A673 (cell line): ENCODE measurements around the gene TWF2. TPM values are rescaled to one million over a fixed set of nuclear protein-coding genes. Genes with fewer than 3 reads are reported as not detected.

Experiments
- BruUV-seq: library from RNA; stranded (reverse); fragments of 400-500 nt; replicated peaks from 2 replicates; lab custom pipeline; 2021; lab: Mats Ljungman, UMichigan
- CTCF ChIA-PET: fragments of 300-600 bp; sonication (Branson Sonifier 250); formaldehyde crosslinking; loops from one replicate; lab custom pipeline; 2022; ENCODE audit warnings: antibody characterized with exemption; lab: Charles Lee
- POLR2A ChIA-PET: fragments of 300-600 bp; sonication (Branson Sonifier 250); formaldehyde crosslinking; loops from one replicate; lab custom pipeline; 2022; ENCODE audit warnings: antibody characterized with exemption; ENCODE audit not compliant: low non-redundant PET; lab: Charles Lee
- DNase-seq: peaks from one replicate; pipeline ENCODE4 v3.0.0-alpha.2; 2015; ENCODE audit warnings: low spot score
- H3K27ac ChIP-seq: fragments of 200-600 bp; sonication (generic); 2 replicates; pipeline ENCODE4 v1.5.1; 2016; ENCODE audit warnings: mixed run types, low read depth, mild to moderate bottlenecking, mixed read lengths, antibody characterized with exemption, low read length; ENCODE audit not compliant: poor library complexity, severe bottlenecking
- H3K27me3 ChIP-seq: fragments of 200-600 bp; sonication (generic); replicated peaks from 2 replicates; pipeline ENCODE4 v1.6.1; 2017; ENCODE audit warnings: mixed run types, low read depth, mild to moderate bottlenecking, mixed read lengths, antibody characterized with exemption, low read length; ENCODE audit not compliant: insufficient read depth, poor library complexity
- H3K36me3 ChIP-seq: fragments of 200-600 bp; sonication (generic); 2 replicates; pipeline ENCODE4 v1.6.1; 2016; ENCODE audit warnings: mixed run types, mild to moderate bottlenecking, mixed read lengths, antibody characterized with exemption, low read length; ENCODE audit not compliant: insufficient read depth, poor library complexity, severe bottlenecking
- H3K4me1 ChIP-seq: fragments of 200-600 bp; sonication (generic); 2 replicates; pipeline ENCODE4 v1.6.1; 2017; ENCODE audit warnings: mixed run types, mild to moderate bottlenecking, mixed read lengths, antibody characterized with exemption, low read length; ENCODE audit not compliant: insufficient read depth, poor library complexity, severe bottlenecking
- H3K4me3 ChIP-seq: fragments of 200-600 bp; sonication (generic); 2 replicates; pipeline ENCODE4 v1.5.1; 2016; ENCODE audit warnings: low read depth, mixed run types, mild to moderate bottlenecking, mixed read lengths, low read length; ENCODE audit not compliant: poor library complexity, severe bottlenecking
- H3K9me3 ChIP-seq: fragments of 200-600 bp; sonication (generic); 2 replicates; pipeline ENCODE4 v1.6.1; 2016; ENCODE audit warnings: mixed run types, low read depth, mild to moderate bottlenecking, mixed read lengths, antibody characterized with exemption, low read length; ENCODE audit not compliant: poor library complexity, severe bottlenecking
- CTCF ChIP-seq: fragments of 300-800, 200-600 bp; sonication (generic); conservative IDR thresholded peaks from 2 replicates; pipeline ENCODE4 v1.5.1; 2017; ENCODE audit warnings: low read depth, mild to moderate bottlenecking, antibody characterized with exemption, low read length, moderate library complexity, mixed read lengths
- EZH2 ChIP-seq: fragments of 200-600 bp; sonication (generic); IDR thresholded peaks from 2 replicates; pipeline ENCODE4 v1.6.1; 2017; ENCODE audit warnings: borderline replicate concordance, low read depth, mild to moderate bottlenecking, mixed read lengths, antibody characterized with exemption, low read length; ENCODE audit not compliant: poor library complexity, severe bottlenecking
- intact Hi-C: fragments of 100-400 bp; cut with micrococcal nuclease; formaldehyde crosslinking; loops from one replicate; pipeline ENCODE4 v1.10.0; 2022; ENCODE audit not compliant: unreplicated experiment
- total RNA-seq: library from RNA; stranded (reverse); gene quantifications from 2 replicates; pipeline ENCODE4 v1.2.3, GENCODE V29; 2021

Gene TWF2
- total RNA-seq, 1 experiment from 2014 or later = 18.3 TPM

- POLR2A ChIA-PET = no interaction called here
- BruUV-seq = no TSS peak
- DNase-seq = no peak
- Histone ChIP-seq H3K4me3 (peak overlapping the region; percentile 39), H3K36me3 (no peaks in the 10 kb centered on the region), H3K9me3 (no peaks in the 10 kb centered on the region), H3K4me1 (no peaks in the 10 kb centered on the region), H3K27ac (no peak overlapping the region), H3K27me3 (no peaks in the 10 kb centered on the region)
- no peak for TF ChIP-seq CTCF
- TF ChIP-seq EZH2 = no peak
- CTCF ChIA-PET = no interaction called here
- intact Hi-C loops = no loop called here
These were observed 7.3 kb upstream of the TWF2 start for GRCh38 chr3:52246264-52246620.

- ChIA-PET POLR2A (interaction anchor here (0.5 kb wide), 1 partner anchor 28 kb away, joined by 6 read pairs; no protein-coding TSS in a partner anchor), CTCF (no interaction called here)
- BruUV-seq = no TSS peak
- intact Hi-C loops = no loop called here
- peaks cover 4% of the 10 kb centered on the region for H3K4me1 ChIP-seq
- no peak for TF ChIP-seq CTCF
- TF ChIP-seq EZH2 = no peak
- H3K4me3 ChIP-seq = peak within 1 kb of the TSS; percentile 39
- no peaks in the 10 kb centered on the region for H3K9me3 ChIP-seq
- peak; percentile 21 for DNase-seq
- no peaks in the 10 kb centered on the region for H3K36me3 ChIP-seq
- H3K27ac ChIP-seq = no peak within 1 kb of the TSS
- no peaks in the 10 kb centered on the region for H3K27me3 ChIP-seq
These were observed 6.6 kb upstream of the TWF2 start, which contains the start of gene PPM1M for GRCh38 chr3:52245322-52246263. TSS of gene PPM1M (plus strand) at chr3:52245759. CDS start at chr3:52245825, 66 bp downstream.

GRCh38 chr3:52243791-52244628 is 5.1 kb upstream of the TWF2 start:
- no peaks in the 10 kb centered on the region for H3K9me3 ChIP-seq
- intact Hi-C loops = loop anchor here (5.0 kb wide), 1 partner anchor 33 kb away; the partner anchor contains the start of gene WDR82
- ChIA-PET CTCF (no interaction called here), POLR2A (no interaction called here)
- TF ChIP-seq EZH2 = no peak
- no peak for TF ChIP-seq CTCF
- no peaks in the 10 kb centered on the region for H3K36me3 ChIP-seq
- H3K4me3 ChIP-seq = no peak overlapping the region
- no peak overlapping the region for H3K27ac ChIP-seq
- H3K27me3 ChIP-seq = no peaks in the 10 kb centered on the region
- BruUV-seq = no TSS peak
- peak; percentile 12 for DNase-seq
- H3K4me1 ChIP-seq = peaks cover 12% of the 10 kb centered on the region
